ENCODE measurements around the gene CIRBP. TPM values are rescaled to one million over a fixed set of nuclear protein-coding genes. Genes with fewer than 3 reads are reported as not detected.

Gene CIRBP
- total and polyA plus RNA-seq, 2 of the 13 experiments (the other 11 are each of a cell fraction or from before 2014, with no cell fraction given) = 133 to 140 TPM

GRCh38 chr19:1269478-1270212 lies 513 bp downstream of the CIRBP start (continued):
- TF ChIP-seq ZSCAN29 (CRISPR knock-in tag; conservative IDR thresholded peaks at IDR 0.05) (no peak), ZNF430 (CRISPR knock-in tag; IDR thresholded peaks at IDR 0.05) (0 out of 2 replicates have a peak, but pooled peaks have one; percentile 1), REL (CRISPR knock-in tag; conservative IDR thresholded peaks at IDR 0.05) (0 out of 2 replicates have a peak, but pooled peaks have one; percentile 51), KLF16 (CRISPR knock-in tag; IDR thresholded peaks at IDR 0.05) (0 out of 4 replicates have a peak, but pooled peaks of 1 of the 2 experiments have one; percentile 17), ZNF446 (CRISPR knock-in tag; IDR thresholded peaks at IDR 0.05) (peak; percentile 50; the same call in 1 of the 2 replicates), MAF1 (CRISPR knock-in tag; IDR thresholded peaks at IDR 0.05; ENCODE audit: borderline replicate concordance) (no peak), FOXP1 (IDR thresholded peaks at IDR 0.05) (no peak), FOXP1 (CRISPR knock-in tag; IDR thresholded peaks at IDR 0.05) (no peak), SYNCRIP (IDR thresholded peaks at IDR 0.05; ENCODE audit: insufficient read depth, low read depth, low read length) (no peak), ZSCAN9 (CRISPR knock-in tag; IDR thresholded peaks at IDR 0.05; ENCODE audit: borderline replicate concordance) (no peak), ZNF3 (CRISPR knock-in tag; IDR thresholded peaks at IDR 0.05) (no peak), XBP1 (CRISPR knock-in tag; IDR thresholded peaks at IDR 0.05) (no peak), SMC3 (IDR thresholded peaks at IDR 0.05; ENCODE audit: low read length) (no peak), CCAR2 (optimal IDR thresholded peaks at IDR 0.05; ENCODE audit: low read depth, low read length) (no peak), ESRRA (CRISPR knock-in tag; IDR thresholded peaks at IDR 0.05; ENCODE audit: low read depth) (peak; percentile 53), ZNF629 (CRISPR knock-in tag; conservative IDR thresholded peaks at IDR 0.05) (no peak), RORA (CRISPR knock-in tag; IDR thresholded peaks at IDR 0.05) (no peak), ZNF549 (CRISPR knock-in tag; IDR thresholded peaks at IDR 0.05) (no peak), NFIB (CRISPR knock-in tag; IDR thresholded peaks at IDR 0.05; ENCODE audit: borderline replicate concordance) (peak; percentile 74; the same call in 1 of the 2 replicates), TEAD2 (CRISPR knock-in tag; IDR thresholded peaks at IDR 0.05) (no peak), NFYC (CRISPR knock-in tag; IDR thresholded peaks at IDR 0.05) (no peak), DR1 (CRISPR knock-in tag; IDR thresholded peaks at IDR 0.05) (0 out of 2 replicates have a peak, but pooled peaks have one; percentile 26), KLF12 (CRISPR knock-in tag; IDR thresholded peaks at IDR 0.05; ENCODE audit: borderline replicate concordance) (no peak), ZFP90 (CRISPR knock-in tag; IDR thresholded peaks at IDR 0.05; ENCODE audit: borderline replicate concordance) (no peak; the same call in 1 of the 2 replicates)
- TF ChIP-seq, protein P1, sequence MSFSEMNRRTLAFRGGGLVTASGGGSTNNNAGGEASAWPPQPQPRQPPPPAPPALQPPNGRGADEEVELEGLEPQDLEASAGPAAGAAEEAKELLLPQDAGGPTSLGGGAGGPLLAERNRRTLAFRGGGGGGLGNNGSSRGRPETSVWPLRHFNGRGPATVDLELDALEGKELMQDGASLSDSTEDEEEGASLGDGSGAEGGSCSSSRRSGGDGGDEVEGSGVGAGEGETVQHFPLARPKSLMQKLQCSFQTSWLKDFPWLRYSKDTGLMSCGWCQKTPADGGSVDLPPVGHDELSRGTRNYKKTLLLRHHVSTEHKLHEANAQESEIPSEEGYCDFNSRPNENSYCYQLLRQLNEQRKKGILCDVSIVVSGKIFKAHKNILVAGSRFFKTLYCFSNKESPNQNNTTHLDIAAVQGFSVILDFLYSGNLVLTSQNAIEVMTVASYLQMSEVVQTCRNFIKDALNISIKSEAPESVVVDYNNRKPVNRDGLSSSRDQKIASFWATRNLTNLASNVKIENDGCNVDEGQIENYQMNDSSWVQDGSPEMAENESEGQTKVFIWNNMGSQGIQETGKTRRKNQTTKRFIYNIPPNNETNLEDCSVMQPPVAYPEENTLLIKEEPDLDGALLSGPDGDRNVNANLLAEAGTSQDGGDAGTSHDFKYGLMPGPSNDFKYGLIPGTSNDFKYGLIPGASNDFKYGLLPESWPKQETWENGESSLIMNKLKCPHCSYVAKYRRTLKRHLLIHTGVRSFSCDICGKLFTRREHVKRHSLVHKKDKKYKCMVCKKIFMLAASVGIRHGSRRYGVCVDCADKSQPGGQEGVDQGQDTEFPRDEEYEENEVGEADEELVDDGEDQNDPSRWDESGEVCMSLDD (CRISPR knock-in tag; IDR thresholded peaks at IDR 0.05; ENCODE audit: borderline replicate concordance) = no peak
- TF ChIP-seq, protein P2, sequence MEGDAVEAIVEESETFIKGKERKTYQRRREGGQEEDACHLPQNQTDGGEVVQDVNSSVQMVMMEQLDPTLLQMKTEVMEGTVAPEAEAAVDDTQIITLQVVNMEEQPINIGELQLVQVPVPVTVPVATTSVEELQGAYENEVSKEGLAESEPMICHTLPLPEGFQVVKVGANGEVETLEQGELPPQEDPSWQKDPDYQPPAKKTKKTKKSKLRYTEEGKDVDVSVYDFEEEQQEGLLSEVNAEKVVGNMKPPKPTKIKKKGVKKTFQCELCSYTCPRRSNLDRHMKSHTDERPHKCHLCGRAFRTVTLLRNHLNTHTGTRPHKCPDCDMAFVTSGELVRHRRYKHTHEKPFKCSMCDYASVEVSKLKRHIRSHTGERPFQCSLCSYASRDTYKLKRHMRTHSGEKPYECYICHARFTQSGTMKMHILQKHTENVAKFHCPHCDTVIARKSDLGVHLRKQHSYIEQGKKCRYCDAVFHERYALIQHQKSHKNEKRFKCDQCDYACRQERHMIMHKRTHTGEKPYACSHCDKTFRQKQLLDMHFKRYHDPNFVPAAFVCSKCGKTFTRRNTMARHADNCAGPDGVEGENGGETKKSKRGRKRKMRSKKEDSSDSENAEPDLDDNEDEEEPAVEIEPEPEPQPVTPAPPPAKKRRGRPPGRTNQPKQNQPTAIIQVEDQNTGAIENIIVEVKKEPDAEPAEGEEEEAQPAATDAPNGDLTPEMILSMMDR (CRISPR knock-in tag; IDR thresholded peaks at IDR 0.05) = no peak; the same call in 1 of the 2 replicates
- TF ChIP-seq, protein P3, sequence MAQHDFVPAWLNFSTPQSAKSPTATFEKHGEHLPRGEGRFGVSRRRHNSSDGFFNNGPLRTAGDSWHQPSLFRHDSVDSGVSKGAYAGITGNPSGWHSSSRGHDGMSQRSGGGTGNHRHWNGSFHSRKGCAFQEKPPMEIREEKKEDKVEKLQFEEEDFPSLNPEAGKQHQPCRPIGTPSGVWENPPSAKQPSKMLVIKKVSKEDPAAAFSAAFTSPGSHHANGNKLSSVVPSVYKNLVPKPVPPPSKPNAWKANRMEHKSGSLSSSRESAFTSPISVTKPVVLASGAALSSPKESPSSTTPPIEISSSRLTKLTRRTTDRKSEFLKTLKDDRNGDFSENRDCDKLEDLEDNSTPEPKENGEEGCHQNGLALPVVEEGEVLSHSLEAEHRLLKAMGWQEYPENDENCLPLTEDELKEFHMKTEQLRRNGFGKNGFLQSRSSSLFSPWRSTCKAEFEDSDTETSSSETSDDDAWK (CRISPR knock-in tag; IDR thresholded peaks at IDR 0.05) = no peak

Data from HepG2 (cell line).